GM19099 (cell line): ENCODE results near the gene RAF1.

Experiments used
- POLR2A ChIP-seq: IDR thresholded peaks from 3 replicates; pipeline ENCODE4 v1.6.1; 2011; ENCODE audit warnings: low read depth; ENCODE audit not compliant: insufficient read length; ENCODE audit errors: extremely low read depth

RAF1 gene

GRCh38 chr3:12620729-12621128, 43.2 kb downstream of the RAF1 start:
- TF ChIP-seq POLR2A: no peak

GRCh38 chr3:12620305-12620704, 43.6 kb downstream of the RAF1 start:
- TF ChIP-seq POLR2A: no peak

GRCh38 chr3:12618426-12618825, 45.5 kb downstream of the RAF1 start:
- no peak for TF ChIP-seq POLR2A

GRCh38 chr3:12615266-12615665, 48.7 kb downstream of the RAF1 start:
- TF ChIP-seq POLR2A: no peak

- no peak for TF ChIP-seq POLR2A
Observed at GRCh38 chr3:12613250-12613649, 50.7 kb downstream of the RAF1 start.

GRCh38 chr3:12612514-12613226, 51.2 kb downstream of the RAF1 start:
- TF ChIP-seq POLR2A: no peak

- no peak for TF ChIP-seq POLR2A
Observed at GRCh38 chr3:12611117-12611516, 52.8 kb downstream of the RAF1 start.

GRCh38 chr3:12608376-12608775, 55.5 kb downstream of the RAF1 start:
- TF ChIP-seq POLR2A: no peak

GRCh38 chr3:12603969-12604368, 59.9 kb downstream of the RAF1 start:
- TF ChIP-seq POLR2A: no peak

- TF ChIP-seq POLR2A: no peak
Observed at GRCh38 chr3:12601072-12601471, 62.8 kb downstream of the RAF1 start.

GRCh38 chr3:12598890-12599289, 65.0 kb downstream of the RAF1 start:
- no peak for TF ChIP-seq POLR2A

GRCh38 chr3:12593473-12593872, 70.4 kb downstream of the RAF1 start:
- no peak for TF ChIP-seq POLR2A

GRCh38 chr3:12591997-12592715, 71.8 kb downstream of the RAF1 start:
- TF ChIP-seq POLR2A: no peak

GRCh38 chr3:12591456-12591855, 72.5 kb downstream of the RAF1 start:
- no peak for TF ChIP-seq POLR2A

- no peak for TF ChIP-seq POLR2A
Observed at GRCh38 chr3:12590096-12590495, 73.8 kb downstream of the RAF1 start.
